PC-9 (cell line): ENCODE results near the gene NECTIN3. TPM values are rescaled to one million over a fixed set of nuclear protein-coding genes. Genes with fewer than 3 reads are reported as not detected.

Source experiments
- BruUV-seq: library from RNA; stranded (reverse); fragments of 400-500 nt; replicated peaks from 2 replicates; lab custom pipeline; 2021; lab: Mats Ljungman, UMichigan
- CTCF ChIA-PET: fragments of 300-600 bp; sonication (Branson Sonifier 250); formaldehyde crosslinking; loops from one replicate; lab custom pipeline; 2022; ENCODE audit warnings: antibody characterized with exemption; lab: Charles Lee
- POLR2A ChIA-PET: fragments of 300-600 bp; sonication (Branson Sonifier 250); formaldehyde crosslinking; loops from one replicate; lab custom pipeline; 2022; ENCODE audit warnings: antibody characterized with exemption; ENCODE audit not compliant: unreplicated experiment; lab: Charles Lee
- DNase-seq, 2 experiments: peaks; one replicate each; pipeline versions ENCODE4 v3.0.0 to v3.0.0-alpha.2; 2015 to 2022; ENCODE audit warnings: mixed read lengths in 1 of 2
- H2AFZ ChIP-seq: fragments of 200-600 bp; sonication (generic); 2 replicates; pipeline ENCODE4 v1.8.1; 2017; ENCODE audit warnings: antibody characterized with exemption
- H3F3A ChIP-seq: fragments of 200-600 bp; sonication (generic); 2 replicates; pipeline ENCODE4 v1.8.1; 2017; ENCODE audit warnings: antibody characterized with exemption, mild to moderate bottlenecking, low read depth; ENCODE audit not compliant: insufficient read depth
- H3K27ac ChIP-seq: fragments of 200-600 bp; sonication (generic); 2 replicates; pipeline ENCODE4 v1.6.1; 2016; ENCODE audit warnings: mixed run types
- H3K27me3 ChIP-seq: fragments of 200-600 bp; sonication (generic); 2 replicates; pipeline ENCODE4 v1.6.1; 2016; ENCODE audit warnings: low read depth, mixed run types; ENCODE audit not compliant: insufficient read depth
- H3K36me3 ChIP-seq: fragments of 200-600 bp; sonication (generic); 2 replicates; pipeline ENCODE4 v1.6.1; 2016; ENCODE audit warnings: low read depth, mixed run types
- H3K4me1 ChIP-seq: fragments of 200-600 bp; sonication (generic); replicated peaks from 2 replicates; pipeline ENCODE4 v1.6.1; 2016; ENCODE audit warnings: mixed run types; ENCODE audit not compliant: insufficient read depth
- H3K4me2 ChIP-seq: fragments of 200-600 bp; sonication (generic); 2 replicates; pipeline ENCODE4 v1.6.1; 2017; ENCODE audit warnings: mixed run types
- H3K4me3 ChIP-seq: fragments of 200-600 bp; sonication (generic); 2 replicates; pipeline ENCODE4 v1.6.1; 2016; ENCODE audit warnings: mixed run types
- H3K79me2 ChIP-seq: fragments of 200-600 bp; sonication (generic); 2 replicates; pipeline ENCODE4 v1.6.1; 2017; ENCODE audit warnings: low read depth, mixed run types
- H3K9me2 ChIP-seq: fragments of 200-600 bp; sonication (generic); 2 replicates; pipeline ENCODE4 v1.8.1; 2017; ENCODE audit warnings: mild to moderate bottlenecking; ENCODE audit not compliant: insufficient read depth
- H3K9me3 ChIP-seq: fragments of 200-600 bp; sonication (generic); 2 replicates; pipeline ENCODE4 v1.8.1; 2016; ENCODE audit warnings: low read depth; ENCODE audit not compliant: insufficient read depth
- H4K20me1 ChIP-seq: fragments of 200-600 bp; sonication (generic); 2 replicates; pipeline ENCODE4 v1.8.1; 2017; ENCODE audit not compliant: insufficient read depth
- EZH2 ChIP-seq: fragments of 200-600 bp; sonication (generic); IDR thresholded peaks from 2 replicates; pipeline ENCODE4 v1.8.0; 2017; ENCODE audit warnings: antibody characterized with exemption, low read depth
- intact Hi-C: fragments of 100-400 bp; cut with micrococcal nuclease; formaldehyde crosslinking; loops from one replicate; pipeline ENCODE4 v1.10.0; 2022; ENCODE audit not compliant: unreplicated experiment
- total RNA-seq: library from RNA; stranded (reverse); gene quantifications from 2 replicates; pipeline ENCODE4 v1.2.3, GENCODE V29; 2021
- TF ChIP-seq, protein P1 (sequence below): fragments of 200-600 bp; sonication (generic); conservative IDR thresholded peaks from 2 replicates; pipeline ENCODE4 v1.6.1; 2017; ENCODE audit warnings: mixed run types, antibody characterized with exemption, mild to moderate bottlenecking, moderate library complexity

The NECTIN3 gene
- total RNA-seq, 1 experiment from 2014 or later = 11.9 TPM

DNA sequence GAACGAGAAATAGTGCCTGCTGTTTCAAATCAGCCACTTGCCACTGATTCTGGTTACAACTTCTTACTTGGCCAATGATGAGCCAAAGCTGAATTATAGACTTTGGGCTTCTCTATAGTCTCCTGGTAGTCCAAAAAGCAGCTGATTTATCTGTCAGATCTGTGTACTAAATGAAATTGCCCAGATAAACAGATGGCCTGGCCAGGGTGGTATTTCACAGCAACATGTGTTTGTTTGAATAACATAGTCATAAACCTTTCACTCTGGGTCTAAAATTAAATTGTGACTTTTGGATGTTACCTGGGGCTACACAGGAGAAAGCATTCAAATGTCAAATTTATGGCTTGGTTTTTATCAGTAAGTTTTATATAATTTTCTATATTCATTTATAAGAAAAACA lies 147.0 kb downstream of the NECTIN3 start:
- H3F3A ChIP-seq = no peaks in the 10 kb centered on the region
- ChIA-PET POLR2A (no interaction called here), CTCF (no interaction called here)
- no peaks in the 10 kb centered on the region for H3K27me3 ChIP-seq
- no peak overlapping the region for H2AFZ ChIP-seq
- H3K4me1 ChIP-seq = no peaks in the 10 kb centered on the region
- BruUV-seq = no TSS peak
- intact Hi-C loops = no loop called here
- DNase-seq = no peak
- no peaks in the 10 kb centered on the region for H4K20me1 ChIP-seq
- H3K4me3 ChIP-seq = no peak overlapping the region
- no peaks in the 10 kb centered on the region for H3K36me3 ChIP-seq
- H3K9me2 ChIP-seq = 0 out of 2 replicates have a peak, but pooled peaks cover 2% of the 10 kb centered on the region
- 0 out of 2 replicates have a peak, but pooled peaks cover 3% of the 10 kb centered on the region for H3K9me3 ChIP-seq
- no peak overlapping the region for H3K4me2 ChIP-seq
- H3K27ac ChIP-seq = no peak overlapping the region
- no peaks in the 10 kb centered on the region for H3K79me2 ChIP-seq
- TF ChIP-seq, protein P1, sequence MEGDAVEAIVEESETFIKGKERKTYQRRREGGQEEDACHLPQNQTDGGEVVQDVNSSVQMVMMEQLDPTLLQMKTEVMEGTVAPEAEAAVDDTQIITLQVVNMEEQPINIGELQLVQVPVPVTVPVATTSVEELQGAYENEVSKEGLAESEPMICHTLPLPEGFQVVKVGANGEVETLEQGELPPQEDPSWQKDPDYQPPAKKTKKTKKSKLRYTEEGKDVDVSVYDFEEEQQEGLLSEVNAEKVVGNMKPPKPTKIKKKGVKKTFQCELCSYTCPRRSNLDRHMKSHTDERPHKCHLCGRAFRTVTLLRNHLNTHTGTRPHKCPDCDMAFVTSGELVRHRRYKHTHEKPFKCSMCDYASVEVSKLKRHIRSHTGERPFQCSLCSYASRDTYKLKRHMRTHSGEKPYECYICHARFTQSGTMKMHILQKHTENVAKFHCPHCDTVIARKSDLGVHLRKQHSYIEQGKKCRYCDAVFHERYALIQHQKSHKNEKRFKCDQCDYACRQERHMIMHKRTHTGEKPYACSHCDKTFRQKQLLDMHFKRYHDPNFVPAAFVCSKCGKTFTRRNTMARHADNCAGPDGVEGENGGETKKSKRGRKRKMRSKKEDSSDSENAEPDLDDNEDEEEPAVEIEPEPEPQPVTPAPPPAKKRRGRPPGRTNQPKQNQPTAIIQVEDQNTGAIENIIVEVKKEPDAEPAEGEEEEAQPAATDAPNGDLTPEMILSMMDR = no peak
- no peak for TF ChIP-seq EZH2

DNA sequence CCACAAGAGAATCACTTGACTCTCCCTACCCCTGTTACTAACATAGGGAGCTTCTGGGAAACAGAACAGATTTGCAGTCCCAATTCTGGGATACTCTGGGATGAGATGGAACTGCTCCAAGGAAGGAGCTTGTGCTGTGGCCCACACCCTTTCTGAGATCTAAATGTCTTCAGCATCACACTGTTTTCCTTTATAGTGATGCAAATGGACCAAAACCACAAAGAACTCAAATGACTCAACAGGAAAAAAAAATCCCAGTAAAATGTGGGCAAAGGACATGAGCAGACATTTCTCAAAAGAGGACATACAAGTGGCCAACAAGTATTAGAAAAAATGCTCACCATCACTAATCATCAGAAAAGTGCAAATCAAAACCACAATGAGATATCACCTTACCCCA lies 155.6 kb downstream of the NECTIN3 start:
- intact Hi-C loops = no loop called here
- H3K9me3 ChIP-seq = no peaks in the 10 kb centered on the region
- no peaks in the 10 kb centered on the region for H3K79me2 ChIP-seq
- POLR2A ChIA-PET = interaction anchor here (0.5 kb wide), 1 partner anchor 101 kb away, joined by 3 read pairs; no protein-coding TSS in a partner anchor
- no peaks in the 10 kb centered on the region for H3F3A ChIP-seq
- no peaks in the 10 kb centered on the region for H3K4me1 ChIP-seq
- CTCF ChIA-PET = no interaction called here
- no peak overlapping the region for H3K4me3 ChIP-seq
- H3K36me3 ChIP-seq = no peaks in the 10 kb centered on the region
- H3K9me2 ChIP-seq = no peaks in the 10 kb centered on the region
- no peak for TF ChIP-seq EZH2
- TF ChIP-seq, protein P1 = no peak
- BruUV-seq = no TSS peak
- H3K27ac ChIP-seq = no peak overlapping the region
- no peaks in the 10 kb centered on the region for H4K20me1 ChIP-seq
- no peak overlapping the region for H3K4me2 ChIP-seq
- DNase-seq = no peak
- H3K27me3 ChIP-seq = no peaks in the 10 kb centered on the region
- H2AFZ ChIP-seq = no peak overlapping the region

DNA sequence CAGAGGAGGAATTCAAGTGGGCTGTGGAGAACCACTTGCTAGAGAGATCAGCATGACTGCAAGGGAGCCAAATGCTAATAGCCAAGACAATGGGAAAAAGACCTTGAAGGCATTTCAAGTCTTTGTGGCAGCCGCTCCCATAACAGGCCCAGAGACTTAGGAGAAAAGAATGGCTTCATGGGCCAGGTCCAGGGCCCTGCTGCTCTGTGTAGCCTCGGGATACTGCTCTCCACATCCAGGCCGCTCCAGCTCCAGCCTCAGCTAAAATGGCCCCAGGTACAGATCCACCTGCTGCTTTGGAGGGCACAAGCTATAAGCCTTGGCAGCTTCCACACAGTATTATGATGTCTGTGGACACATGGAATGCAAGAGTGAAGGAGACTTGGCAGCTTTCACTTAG lies 157.7 kb downstream of the NECTIN3 start:
- Histone ChIP-seq H3K27ac (no peak overlapping the region), H3K9me2 (no peaks in the 10 kb centered on the region), H4K20me1 (no peaks in the 10 kb centered on the region), H3K36me3 (no peaks in the 10 kb centered on the region), H3K27me3 (no peaks in the 10 kb centered on the region), H3K4me3 (no peak overlapping the region), H3K4me2 (no peak overlapping the region), H3F3A (no peaks in the 10 kb centered on the region), H3K4me1 (no peaks in the 10 kb centered on the region), H3K9me3 (no peaks in the 10 kb centered on the region), H2AFZ (no peak overlapping the region), H3K79me2 (no peaks in the 10 kb centered on the region)
- no peak for DNase-seq
- ChIA-PET CTCF (no interaction called here), POLR2A (no interaction called here)
- no TSS peak for BruUV-seq
- intact Hi-C loops = no loop called here
- TF ChIP-seq, protein P1 = no peak
- TF ChIP-seq EZH2 = no peak
